Activated CD4-positive, alpha-beta T cell treated with anti-CD3 and anti-CD28 coated beads, Interleukin-10, Interleukin-2, amounts not matched to agents 100 ng/mL and 50 ng/mL, durations not matched to agents 16 hours and 8 hours (primary cell): ENCODE data around the gene CYP46A1.

Source experiments
- DNase-seq: peaks from one replicate; pipeline ENCODE4 v3.0.0-alpha.2; 2020

Gene CYP46A1

GRCh38 chr14:99733211-99733539, 49.1 kb downstream of the CYP46A1 start:
- no peak for DNase-seq

- DNase-seq: no peak
These were observed 49.7 kb downstream of the CYP46A1 start for GRCh38 chr14:99733540-99734405.

- no peak for DNase-seq
These were observed 50.4 kb downstream of the CYP46A1 start for GRCh38 chr14:99734406-99735051.

GRCh38 chr14:99735189-99736135, 51.4 kb downstream of the CYP46A1 start:
- DNase-seq: no peak

DNA sequence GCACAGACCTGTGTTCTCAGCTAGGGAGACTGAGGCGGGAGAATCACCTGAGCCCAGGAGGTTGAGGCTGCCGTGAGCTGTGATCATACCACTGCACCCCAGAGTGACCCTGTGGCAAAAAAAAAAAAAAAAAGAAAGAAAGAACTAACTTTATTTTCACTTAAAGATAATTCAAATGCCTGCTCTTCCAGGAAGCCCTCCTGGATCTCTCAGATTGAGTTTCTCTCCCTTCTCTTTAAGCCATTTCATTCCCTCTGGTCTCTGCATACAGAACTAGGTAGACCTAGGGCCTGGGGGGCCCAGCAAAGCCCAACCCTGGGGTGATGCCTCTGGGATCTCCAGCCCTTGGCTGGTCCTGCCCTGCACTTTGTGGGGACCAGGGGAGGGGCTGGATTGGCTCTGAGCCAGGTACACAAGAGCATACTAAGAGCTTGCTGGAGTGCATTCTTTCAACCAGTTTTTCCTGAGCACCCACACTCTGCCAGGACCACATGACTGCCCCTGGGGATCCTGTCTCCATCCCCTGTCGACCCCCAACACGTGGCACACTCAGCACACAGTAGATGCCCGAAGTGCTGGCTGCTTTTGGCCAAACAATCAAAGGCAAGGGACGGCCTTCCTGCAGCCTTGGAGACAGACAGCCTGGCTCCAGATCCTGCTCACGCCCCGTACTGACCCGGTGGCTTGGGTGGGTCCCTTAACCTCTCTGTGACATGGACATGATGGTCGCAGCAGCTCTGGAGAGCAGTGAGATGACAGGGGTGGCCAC, 52.7 kb downstream of the CYP46A1 start:
- no peak for DNase-seq

GRCh38 chr14:99737451-99737951, 53.4 kb downstream of the CYP46A1 start:
- DNase-seq: no peak

DNA sequence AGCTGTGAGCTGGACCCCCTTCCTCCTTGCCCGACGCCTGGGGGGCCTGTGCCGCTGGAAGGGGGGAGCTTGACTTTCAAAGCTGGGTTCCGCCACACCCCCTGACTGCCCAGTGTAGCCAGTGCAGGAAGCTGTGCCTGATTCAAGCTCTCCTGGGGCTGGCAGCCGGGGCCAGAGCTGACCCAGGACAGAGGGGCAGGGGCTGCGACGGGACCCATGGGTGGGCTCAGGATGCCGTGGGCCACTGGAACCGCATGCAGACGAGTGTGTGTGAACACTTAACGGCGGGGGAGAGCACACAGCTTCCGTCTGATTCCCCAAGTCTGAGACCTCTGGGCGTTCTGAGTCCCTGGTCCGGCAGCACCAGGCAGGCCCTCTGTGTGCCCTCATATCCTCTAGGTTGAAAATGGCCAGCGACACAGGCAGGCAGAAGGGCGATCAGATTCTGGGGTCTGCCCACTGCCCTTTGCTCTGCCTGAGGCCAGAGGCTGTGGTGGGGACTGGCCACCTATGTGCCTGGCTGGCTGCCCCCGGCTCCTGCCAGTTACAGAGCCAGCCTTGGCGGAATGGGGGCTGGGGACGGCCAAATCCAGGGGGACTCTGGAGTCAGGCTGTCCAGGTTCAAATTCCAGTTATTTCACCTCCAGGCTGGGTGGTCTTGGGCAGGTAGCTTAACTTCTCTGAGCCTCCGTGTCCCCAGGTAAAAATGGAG, 54.0 kb downstream of the CYP46A1 start:
- no peak for DNase-seq

DNA sequence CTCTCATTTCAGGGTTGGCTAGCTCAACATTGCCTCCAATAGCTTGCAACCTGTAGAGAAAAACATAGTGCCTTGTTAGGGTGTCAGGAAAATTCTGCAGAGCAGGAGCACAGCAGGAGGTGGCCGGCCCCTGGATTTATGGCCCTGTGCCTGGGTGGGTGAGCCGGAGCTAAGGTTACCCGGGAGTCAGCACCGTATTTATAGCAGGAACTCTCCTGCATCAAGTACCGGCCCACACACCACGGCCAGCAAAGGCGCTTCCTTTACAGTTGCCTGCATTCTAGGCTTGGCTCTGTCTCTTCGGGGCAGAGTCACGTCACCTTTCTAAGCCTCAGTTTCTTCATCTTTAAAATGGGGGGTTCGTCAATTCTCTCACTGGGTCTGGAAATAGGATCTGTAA, 56.3 kb downstream of the CYP46A1 start:
- no peak for DNase-seq

DNA sequence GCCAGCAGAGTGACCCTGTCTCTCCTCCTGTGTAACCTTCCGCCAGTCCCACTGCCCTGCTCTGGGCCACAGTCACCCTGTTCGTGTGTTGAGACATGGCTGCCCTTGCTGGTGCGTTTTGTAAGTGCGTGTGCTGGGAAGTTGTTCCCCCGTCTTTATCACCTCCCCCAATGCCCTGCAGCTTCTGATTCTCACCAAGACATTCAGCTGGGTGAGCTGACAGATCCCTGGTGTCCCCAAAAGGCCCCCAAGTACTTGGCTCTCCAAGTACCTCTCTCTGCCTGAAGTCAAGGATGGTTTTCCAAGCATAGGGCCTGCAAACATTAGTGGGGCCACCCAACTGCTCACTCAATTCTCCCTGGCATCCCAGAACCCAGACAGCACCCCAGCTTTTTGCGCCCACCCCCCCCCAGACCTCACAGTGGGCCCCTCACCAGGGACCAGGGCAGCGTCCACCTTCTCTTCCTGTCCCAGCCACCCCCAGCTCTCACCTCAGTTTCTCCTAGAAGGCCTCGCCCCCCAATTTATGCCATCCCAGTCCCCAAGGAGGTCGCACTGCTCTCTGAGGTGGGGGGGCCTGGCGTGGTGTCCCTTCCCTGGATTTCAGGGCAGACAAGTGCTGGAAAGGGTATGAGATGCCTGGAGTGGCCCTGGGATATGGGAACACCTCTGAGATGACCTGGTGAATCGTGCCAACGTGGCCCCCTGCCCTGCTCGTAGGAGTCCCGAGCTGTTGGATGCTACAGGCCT, 57.3 kb downstream of the CYP46A1 start:
- no peak for DNase-seq

DNA sequence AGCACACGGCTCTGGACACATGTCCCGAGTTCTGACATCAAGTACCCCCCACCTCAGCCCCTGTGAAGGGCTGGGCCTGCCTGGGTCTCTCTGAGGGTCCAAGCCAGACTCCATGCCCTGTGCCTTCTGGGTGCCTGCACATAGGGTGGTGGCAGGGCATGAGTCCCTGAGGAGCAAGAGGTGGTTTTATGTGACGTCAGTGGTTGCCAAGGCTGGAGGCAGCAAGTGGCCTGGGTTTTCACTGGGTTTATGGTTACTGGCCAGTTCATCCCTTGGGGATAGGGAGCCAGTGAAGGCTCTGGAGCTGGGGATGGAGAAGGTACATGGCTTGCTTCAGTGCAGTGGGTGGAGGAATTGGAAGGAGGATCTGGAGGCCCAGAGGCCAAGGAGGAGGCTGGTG, 58.0 kb downstream of the CYP46A1 start:
- DNase-seq: no peak

GRCh38 chr14:99742509-99743487, 58.7 kb downstream of the CYP46A1 start:
- DNase-seq: no peak

DNA sequence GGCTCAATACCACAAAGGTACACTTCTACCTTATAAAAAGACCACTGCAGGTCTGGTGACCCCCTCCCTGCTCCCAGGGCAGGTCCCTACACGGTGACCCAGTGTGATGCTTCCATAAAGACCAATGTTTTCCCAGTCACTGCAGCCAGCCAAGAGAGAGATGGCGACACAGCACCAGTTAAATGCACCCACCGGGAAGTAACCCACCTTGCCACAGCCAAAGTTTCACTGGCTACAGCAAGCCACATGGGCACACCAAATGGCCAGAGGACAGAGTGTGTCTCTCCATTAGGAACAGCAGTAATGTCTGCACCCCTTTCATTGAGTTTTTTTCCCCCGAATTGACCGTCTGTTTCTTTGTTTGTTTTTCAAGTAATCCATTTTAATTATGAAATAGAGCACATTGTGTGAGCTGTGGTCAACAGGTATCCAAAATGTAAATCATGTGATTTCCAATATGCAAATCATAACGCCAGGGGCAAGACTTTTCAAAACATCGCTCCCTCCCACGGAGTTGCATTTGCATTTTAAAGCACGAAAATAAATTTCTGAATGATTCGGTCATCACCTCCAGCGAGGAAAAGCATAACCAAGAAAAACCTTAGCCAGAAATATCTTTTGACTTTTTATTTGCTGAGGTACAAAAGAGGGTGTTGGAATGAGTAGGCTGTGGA, 60.2 kb downstream of the CYP46A1 start:
- no peak for DNase-seq

- no peak for DNase-seq
These were observed 60.8 kb downstream of the CYP46A1 start for GRCh38 chr14:99744873-99745224.

DNA sequence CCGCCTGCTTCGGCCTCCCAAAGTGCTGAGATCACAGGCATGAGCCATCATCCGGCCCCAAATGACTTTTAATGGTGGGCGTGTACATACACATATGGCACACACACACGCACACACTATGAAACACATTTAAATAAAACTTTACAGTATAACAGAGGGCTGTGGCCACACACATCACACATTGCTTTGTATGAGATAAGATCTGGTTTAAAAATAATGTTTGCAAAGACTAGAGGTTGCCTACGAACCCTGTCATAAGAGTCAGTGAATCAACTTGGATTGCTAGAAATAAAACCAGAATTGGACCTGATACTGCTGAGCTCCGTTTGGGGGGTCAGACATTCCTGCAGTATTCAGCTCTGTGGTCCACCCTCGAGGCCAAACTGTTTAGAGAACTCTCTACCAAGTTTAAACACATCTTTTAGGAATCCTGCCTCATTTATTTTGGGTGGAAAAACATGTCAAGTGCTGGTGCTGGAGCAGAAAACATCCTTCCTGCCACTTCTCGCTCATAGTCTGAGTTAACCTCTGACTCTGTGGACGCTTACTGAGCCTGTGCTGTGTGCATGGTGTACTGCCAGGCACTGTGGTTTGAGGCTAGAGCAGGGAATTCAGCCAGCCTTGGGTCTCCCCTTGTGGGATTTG, 61.3 kb downstream of the CYP46A1 start:
- no peak for DNase-seq

DNA sequence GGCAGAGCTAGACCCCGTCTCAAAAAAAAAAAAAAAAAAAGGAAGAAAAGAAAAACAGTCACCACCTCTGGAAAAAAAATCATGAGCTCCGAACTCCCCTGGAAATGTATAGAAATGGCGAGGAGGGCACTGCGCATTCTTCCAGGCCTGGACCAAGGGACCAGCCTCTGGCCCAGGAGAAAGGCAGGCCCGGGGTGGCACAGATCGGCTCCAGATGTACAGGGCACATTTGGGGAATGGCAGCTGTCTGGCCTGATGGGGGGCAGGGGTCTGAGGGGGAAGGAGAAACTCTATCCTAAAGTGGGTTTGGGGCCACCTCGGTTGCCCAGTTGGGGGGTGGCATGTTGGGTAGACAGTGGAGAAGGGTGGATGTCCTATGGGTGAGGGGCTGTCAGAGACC, 63.1 kb downstream of the CYP46A1 start:
- no peak for DNase-seq

DNA sequence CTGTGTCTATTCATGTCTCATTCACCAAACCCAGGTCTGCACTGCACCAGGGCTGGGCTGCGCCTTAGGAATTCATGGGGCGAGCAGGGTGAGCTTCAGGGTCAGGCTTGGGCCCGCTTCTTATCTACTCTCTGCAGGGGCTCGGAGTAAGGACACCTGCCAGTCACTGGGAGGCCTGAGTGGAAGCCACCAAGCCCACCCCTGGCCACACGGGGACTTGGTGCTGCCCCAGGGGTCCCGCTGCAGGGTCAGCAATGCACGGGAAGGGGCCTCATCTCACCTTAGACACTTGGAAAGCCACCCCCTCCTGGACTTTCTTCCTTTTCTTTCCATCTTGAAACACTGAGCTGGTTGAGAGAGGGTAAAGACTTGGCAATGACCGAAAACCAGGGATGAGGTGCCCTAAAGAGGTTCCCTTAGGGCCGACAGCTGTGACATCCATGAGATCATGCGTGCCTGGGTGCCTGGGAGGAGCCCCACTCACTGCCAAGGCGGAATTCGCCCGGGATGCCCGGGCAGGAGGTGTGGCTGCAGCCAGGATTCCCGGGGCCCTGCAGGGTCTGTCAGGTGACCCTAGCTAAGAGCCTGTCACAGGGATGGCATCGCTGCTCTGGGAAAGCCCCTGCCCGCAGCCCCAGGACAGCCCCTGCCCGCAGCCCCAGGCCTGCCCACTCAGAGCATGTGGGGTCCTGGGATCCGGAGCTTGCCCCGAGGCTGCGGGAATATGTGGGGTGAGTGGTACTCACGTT, 63.7 kb downstream of the CYP46A1 start:
- no peak for DNase-seq

DNA sequence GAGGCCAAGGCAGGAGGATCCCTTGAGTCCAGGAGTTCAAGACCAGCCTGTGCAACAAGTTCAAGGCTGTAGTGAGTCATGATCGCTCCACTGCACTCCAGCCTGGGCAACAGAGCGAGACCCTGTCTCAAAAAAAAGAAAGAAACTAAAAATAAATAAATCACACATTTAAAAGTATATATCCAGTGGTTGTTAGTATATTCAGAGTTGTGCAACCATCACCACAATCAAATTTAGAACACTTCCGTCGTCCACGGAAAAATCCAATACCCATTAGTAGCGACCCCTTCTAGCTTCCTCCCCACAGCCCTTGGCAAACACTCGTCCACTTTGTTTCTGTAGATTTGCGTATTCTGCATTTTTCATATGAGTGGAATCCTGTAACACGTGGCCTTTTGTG, 64.4 kb downstream of the CYP46A1 start:
- DNase-seq: no peak

DNA sequence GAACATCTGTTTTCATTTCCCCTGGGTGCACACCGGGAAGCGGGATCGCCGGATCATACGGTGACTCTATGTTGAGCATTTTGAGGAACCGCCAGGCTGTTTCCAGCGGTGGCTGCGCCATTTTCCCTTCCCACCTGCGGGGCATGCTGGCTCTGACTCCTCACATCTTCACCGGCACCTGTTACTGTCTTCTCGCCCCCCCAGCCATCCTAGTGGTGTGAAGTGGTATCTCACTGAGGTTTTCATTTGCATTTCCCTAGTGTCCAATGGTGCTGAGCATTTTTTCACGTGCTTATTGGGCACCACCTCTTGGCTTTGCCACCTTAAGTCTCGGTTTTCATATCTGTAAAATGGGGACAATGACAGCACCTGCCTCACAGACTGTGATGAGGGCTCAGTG, 65.0 kb downstream of the CYP46A1 start:
- no peak for DNase-seq
